Measurements from ENCODE around the gene ERLEC1. TPM values are rescaled to one million over a fixed set of nuclear protein-coding genes. Genes with fewer than 3 reads are reported as not detected.
"Not testable (repeated sequence)": the region's sequence is repeated elsewhere in the genome, so short reads cannot be mapped to it uniquely, and the experiment has no call there.

ERLEC1 gene
- total and polyA plus RNA-seq, 8 donors, result 16.8 to 45.9 (median 33.3) TPM

- no peaks in the 10 kb centered on the region for H3K9me3 ChIP-seq
- no peak overlapping the region for H3K4me3 ChIP-seq
- H3K27ac ChIP-seq, result peak overlapping the region in 2 of 4 donors; percentile 40 to 41
- WGBS, 2 donors, result 65 to 68% methylated on average over 3 of the region's 3 CpGs
- no peak for DNase-seq
- H3K36me3 ChIP-seq, result no peaks in the 10 kb centered on the region
- no peak for FAIRE-seq
- H3K4me1 ChIP-seq, result peaks cover 0 to 10% (median 0%) of the 10 kb centered on the region in 3 donors
- no peak for TF ChIP-seq CTCF (IDR thresholded peaks at IDR 0.05)
- peak; percentile 56 to 86 (median 74) for ATAC-seq
- intact Hi-C loops (cut with DNase I), result no loop called here
- H3K27me3 ChIP-seq, result no peaks in the 10 kb centered on the region
These were observed 39.9 kb downstream of the ERLEC1 start for GRCh38 chr2:53826587-53827397.

- Histone ChIP-seq H3K9me3 (no peaks in the 10 kb centered on the region), H3K36me3 (no peaks in the 10 kb centered on the region), H3K4me1 (peaks cover 0 to 10% (median 0%) of the 10 kb centered on the region in 3 donors), H3K27me3 (no peaks in the 10 kb centered on the region), H3K27ac (peak overlapping the region in 1 of 4 donors; percentile 38), H3K4me3 (no peak overlapping the region)
- intact Hi-C loops (cut with DNase I), result no loop called here
- no peak for TF ChIP-seq CTCF (IDR thresholded peaks at IDR 0.05)
- ATAC-seq (no peak), DNase-seq (no peak), FAIRE-seq (no peak)
- 87 to 88% methylated on average over 3 of the region's 3 CpGs for WGBS, 2 donors
These were observed 40.7 kb downstream of the ERLEC1 start for GRCh38 chr2:53827398-53828175.

- TF ChIP-seq CTCF (IDR thresholded peaks at IDR 0.05), result no peak
- Histone ChIP-seq H3K27ac (no peak overlapping the region), H3K9me3 (no peaks in the 10 kb centered on the region), H3K4me3 (no peak overlapping the region), H3K36me3 (no peaks in the 10 kb centered on the region), H3K4me1 (peaks cover 0 to 10% (median 0%) of the 10 kb centered on the region in 3 donors), H3K27me3 (no peaks in the 10 kb centered on the region)
- intact Hi-C loops (cut with DNase I), result no loop called here
- no peak for DNase-seq
- 93 to 94% methylated on average over 4 of the region's 4 CpGs for WGBS, 2 donors
- no peak for ATAC-seq
- no peak for FAIRE-seq
These were observed 41.5 kb downstream of the ERLEC1 start for GRCh38 chr2:53828331-53828730.

GRCh38 chr2:53829273-53829979 is 42.6 kb downstream of the ERLEC1 start:
- no peaks in the 10 kb centered on the region for H3K9me3 ChIP-seq
- H3K4me3 ChIP-seq, result no peak overlapping the region
- no peaks in the 10 kb centered on the region for H3K36me3 ChIP-seq
- TF ChIP-seq CTCF (IDR thresholded peaks at IDR 0.05), result no peak
- 73 to 79% methylated on average over 11 of the region's 11 CpGs for WGBS, 2 donors
- intact Hi-C loops (cut with DNase I), result no loop called here
- peaks cover 0 to 10% (median 0%) of the 10 kb centered on the region in 3 donors for H3K4me1 ChIP-seq
- H3K27me3 ChIP-seq, result no peaks in the 10 kb centered on the region
- ATAC-seq, result no peak
- no peak overlapping the region for H3K27ac ChIP-seq
- DNase-seq, result no peak
- no peak for FAIRE-seq

- H3K9me3 ChIP-seq; H3K4me1 ChIP-seq; H3K36me3 ChIP-seq; H3K4me3 ChIP-seq; intact Hi-C loops (cut with DNase I); H3K27me3 ChIP-seq; ATAC-seq; H3K27ac ChIP-seq; DNase-seq; FAIRE-seq: not testable (repeated sequence)
- WGBS, 2 donors, result 90 to 95% methylated on average over 4 of the region's 4 CpGs
These were observed 43.1 kb downstream of the ERLEC1 start for GRCh38 chr2:53829980-53830290.

Data from pancreas (tissue), 10 donors.